Placental epithelial cell (primary cell): ENCODE data around the gene RAB6C. TPM values are rescaled to one million over a fixed set of nuclear protein-coding genes. Genes with fewer than 3 reads are reported as not detected.

Source experiments
- total RNA-seq: library from RNA; depleted of rRNA; stranded (reverse); fragments of >200 nt; gene quantifications from 2 replicates; pipeline ENCODE4 v1.2.3, GENCODE V29; 2012

Gene RAB6C
- 0.39 and 1.2 TPM in 2 replicates for total RNA-seq

DNA sequence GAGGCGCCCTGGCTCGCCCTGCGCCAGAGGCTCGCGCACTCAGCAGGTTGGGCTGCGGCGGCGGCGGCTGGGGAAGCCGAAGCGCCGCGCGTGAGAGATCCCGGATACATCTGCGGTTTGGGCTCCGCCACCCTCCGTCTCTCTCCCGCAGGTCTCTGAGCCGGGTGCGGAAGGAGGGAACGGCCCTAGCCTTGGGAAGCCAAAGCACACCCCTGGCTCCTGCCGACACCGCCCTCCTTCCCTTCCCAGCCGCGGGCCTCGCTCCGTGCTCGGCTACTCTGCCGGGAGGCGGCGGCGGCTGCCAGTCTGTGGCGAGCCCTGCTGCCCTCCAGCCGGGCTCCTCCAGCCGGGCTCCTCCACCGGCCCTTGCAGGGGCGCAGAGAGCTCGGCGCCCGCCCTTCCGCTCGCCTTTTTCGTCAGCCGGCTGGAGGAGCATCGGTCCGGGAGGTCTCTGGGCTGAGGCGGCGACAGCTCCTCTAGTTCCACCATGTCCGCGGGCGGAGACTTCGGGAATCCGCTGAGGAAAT is at the start of gene RAB6C:
RAB6C (plus strand) TSS at position 38 of the 527 bp plus-strand sequence; CDS start at position 488, 450 bp downstream.

Other genes starting within 250 kb of the RAB6C start
- gene POTEF, start 149.6 kb downstream of the RAB6C start, total RNA-seq, result not detected in 2 replicates
- 2.0 and 4.7 TPM in 2 replicates for gene CCDC74B, start 165.4 kb downstream of the RAB6C start, total RNA-seq
- 21.6 and 29.9 TPM in 2 replicates for gene SMPD4, start 201.9 kb downstream of the RAB6C start, total RNA-seq
- 120 and 173 TPM in 2 replicates for gene MZT2B, start 202.6 kb downstream of the RAB6C start, total RNA-seq
- gene TUBA3E, start 218.8 kb downstream of the RAB6C start, total RNA-seq, result 0.22 and 0.39 TPM in 2 replicates